Measurements from ENCODE around the gene SEC14L1.
A peak's percentile ranks its signal among the peaks of the same experiment; 100 is the strongest.

Gene SEC14L1

DNA sequence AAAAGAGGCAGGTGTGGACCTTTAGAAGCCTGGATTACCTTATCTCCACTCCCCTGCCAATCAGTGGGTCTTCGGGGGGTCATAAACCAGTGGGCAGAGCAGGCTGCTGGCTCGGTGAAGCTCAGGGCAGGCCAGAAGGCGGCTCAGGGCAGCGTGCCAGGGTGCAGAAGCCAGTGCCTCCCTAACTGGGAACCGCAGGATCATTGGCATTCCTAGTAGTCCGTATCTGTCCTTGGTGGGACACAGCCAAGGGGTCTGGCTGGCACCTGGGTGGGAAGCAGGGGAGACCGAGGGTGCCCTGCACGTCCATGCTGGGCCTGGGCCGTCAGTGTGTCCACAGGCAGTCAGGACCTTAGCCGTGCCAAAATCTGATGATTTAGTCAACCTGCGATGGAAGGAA, 76.8 kb downstream of the SEC14L1 start:
- no peak for DNase-seq

GRCh38 chr17:77218902-77219301, 78.1 kb downstream of the SEC14L1 start:
- DNase-seq: no peak

DNA sequence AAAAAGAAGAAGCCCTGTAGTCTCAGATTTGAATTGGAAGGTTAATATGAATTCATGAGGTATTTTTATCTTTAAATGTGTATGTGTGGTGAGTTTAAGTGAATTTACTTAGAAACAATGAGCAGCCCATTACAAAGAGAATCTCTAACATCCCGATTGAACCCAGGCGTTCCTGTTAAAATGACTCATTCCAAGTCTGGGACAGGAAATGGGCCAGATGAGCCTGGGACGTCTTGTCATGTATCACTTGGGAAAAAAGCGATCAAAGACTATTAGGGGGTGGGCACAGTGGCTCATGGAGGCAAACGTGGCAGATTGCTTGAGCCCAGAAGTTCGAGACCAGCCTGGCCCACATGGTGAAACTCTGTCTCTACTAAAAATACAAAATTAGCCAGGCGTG, 81.6 kb downstream of the SEC14L1 start:
- DNase-seq: no peak

GRCh38 chr17:77223642-77224420, 83.1 kb downstream of the SEC14L1 start:
- no peak for DNase-seq

- DNase-seq: no peak
Observed at GRCh38 chr17:77225265-77225664, 84.5 kb downstream of the SEC14L1 start.

DNA sequence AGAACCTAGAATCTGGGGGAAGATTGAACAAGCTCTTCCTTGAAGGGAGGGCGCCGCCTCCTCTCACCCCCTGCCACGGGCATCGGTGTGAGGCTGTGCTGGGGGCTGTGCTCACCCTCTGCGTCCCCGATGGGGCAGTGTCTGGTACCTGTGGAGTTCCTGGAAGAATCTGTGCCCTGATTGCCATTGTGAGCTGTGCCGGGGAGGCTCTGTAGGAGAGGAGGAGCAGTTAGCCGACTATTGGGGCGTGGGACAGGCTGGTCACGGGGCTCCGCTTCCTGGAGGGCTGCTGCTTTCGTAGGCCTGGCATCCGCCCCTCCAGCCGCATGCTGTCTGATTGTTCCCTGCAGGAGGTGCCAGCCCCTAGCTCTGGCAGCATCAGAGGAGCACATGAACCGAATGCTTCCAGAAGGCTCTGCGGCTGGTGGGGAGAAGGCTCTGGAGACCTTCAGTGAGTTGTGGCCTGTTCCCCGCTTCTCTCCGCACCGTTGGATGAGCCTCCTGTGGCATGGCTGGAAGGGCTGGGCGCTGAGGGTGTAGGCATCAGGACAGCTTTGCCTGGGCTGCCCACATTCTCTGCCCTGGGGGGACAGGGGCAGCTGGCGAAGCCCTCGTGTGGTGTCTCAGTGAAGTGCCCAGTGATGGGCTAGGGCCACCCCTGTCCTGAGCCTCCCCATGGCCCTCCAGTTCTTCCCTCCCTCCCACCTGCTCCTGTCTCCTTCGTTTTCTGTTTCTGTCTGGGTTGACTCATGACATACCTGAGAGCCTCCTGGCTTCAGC, 86.9 kb downstream of the SEC14L1 start:
- DNase-seq: no peak

DNA sequence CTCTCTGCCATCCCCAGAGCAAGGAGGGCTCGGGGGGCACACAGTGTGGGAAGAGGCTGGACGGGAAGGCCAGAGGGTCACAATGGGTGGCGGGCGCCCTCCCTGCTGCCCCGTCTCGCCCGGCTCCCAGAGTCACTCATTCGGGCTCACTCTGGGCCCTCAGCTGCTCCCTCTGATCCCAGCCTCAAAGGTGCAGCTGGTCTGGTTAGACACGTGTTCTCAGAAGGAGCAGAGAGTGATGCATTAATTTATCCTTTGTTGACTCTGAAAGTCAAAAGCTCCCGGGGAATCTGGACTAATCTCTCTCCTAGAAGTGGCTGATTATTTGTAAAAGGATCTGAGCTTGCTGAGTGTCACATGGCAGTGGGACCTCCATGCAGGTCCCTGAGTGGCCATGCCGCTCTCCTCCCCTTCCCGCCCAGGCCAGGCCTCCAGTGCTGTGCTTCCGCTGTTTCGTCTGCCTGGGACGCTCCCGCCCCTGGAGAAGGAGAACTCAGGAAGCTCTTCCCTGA, 87.5 kb downstream of the SEC14L1 start:
- peak; percentile 52 for DNase-seq

DNA sequence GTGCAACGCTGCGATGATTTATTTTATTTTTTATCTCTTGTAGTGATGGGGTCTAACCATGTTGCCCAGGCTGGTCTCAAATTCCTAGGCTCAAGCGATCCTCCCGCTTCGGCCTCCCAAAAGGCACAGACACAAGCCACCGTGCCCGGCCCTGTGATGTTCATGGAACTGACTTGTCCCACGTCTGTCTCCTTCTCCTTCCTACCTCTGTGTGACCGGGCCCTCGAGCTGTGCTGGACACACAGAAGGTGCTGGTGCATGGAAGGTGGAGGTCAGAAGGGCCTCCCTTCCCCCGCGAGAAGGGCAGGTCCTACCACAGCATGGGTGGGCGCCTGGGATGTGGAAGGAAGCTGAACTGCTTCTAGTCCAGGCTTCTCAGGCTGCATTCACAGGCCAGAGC, 88.0 kb downstream of the SEC14L1 start:
- no peak for DNase-seq

GRCh38 chr17:77229786-77230435, 89.1 kb downstream of the SEC14L1 start:
- DNase-seq: no peak

GRCh38 chr17:77230436-77230830, 89.7 kb downstream of the SEC14L1 start:
- DNase-seq: no peak

- no peak for DNase-seq
Observed at GRCh38 chr17:77231076-77231871, 90.5 kb downstream of the SEC14L1 start.

GRCh38 chr17:77233127-77233526, 92.4 kb downstream of the SEC14L1 start:
- DNase-seq: no peak

DNA sequence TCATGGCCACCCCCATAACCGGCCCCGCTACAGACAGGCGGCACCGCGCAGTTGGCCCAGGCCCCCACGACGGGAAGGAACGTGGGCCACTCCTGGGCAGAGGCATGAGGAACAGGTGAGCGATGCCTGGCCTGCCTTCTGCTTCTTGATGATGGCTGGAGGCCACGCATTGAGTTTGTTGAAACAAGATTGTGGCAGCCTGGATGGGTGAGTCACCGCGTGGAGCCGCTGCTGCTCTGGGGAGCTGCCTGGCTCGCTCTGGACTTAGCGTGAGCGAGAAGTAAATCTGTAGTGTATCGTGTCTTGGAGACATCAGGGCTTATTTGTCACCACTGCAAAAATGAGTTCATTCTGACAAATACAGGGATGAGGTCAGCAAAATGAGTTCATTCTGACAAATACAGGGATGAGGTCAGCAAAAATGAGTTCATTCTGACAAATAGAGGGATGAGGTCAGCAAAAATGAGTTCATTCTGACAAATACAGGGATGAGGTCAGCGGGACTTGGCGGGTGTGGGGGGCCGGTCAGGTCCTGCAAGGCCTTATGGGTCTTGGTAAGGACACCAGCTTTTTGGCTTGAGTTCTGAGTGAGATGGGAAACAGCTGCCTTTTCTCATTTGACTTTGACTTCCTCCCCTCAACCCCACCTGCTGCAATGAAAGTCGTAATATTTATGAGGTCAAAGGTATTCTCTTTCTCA, 93.0 kb downstream of the SEC14L1 start:
- no peak for DNase-seq

DNA sequence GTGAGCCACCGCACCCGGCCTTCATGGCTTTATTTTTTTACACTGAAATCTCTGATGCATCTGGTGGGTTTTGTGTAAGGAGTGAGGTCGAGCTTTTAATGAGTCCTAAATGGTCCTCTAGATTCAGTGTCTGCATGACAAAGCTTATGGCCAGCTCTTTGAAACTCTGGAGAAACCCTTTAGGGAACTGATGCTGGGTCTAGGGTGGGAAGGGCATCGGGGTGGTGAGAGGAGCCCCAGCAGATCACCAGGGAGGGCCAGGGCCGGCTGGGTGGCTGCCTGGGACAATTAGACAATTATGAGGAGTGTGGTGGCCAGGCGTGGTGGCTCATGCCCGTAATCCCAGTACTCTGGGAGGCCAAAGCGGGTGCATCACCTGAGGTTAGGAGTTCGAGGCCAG, 93.9 kb downstream of the SEC14L1 start:
- no peak for DNase-seq

GRCh38 chr17:77235370-77235941, 94.7 kb downstream of the SEC14L1 start:
- no peak for DNase-seq

DNA sequence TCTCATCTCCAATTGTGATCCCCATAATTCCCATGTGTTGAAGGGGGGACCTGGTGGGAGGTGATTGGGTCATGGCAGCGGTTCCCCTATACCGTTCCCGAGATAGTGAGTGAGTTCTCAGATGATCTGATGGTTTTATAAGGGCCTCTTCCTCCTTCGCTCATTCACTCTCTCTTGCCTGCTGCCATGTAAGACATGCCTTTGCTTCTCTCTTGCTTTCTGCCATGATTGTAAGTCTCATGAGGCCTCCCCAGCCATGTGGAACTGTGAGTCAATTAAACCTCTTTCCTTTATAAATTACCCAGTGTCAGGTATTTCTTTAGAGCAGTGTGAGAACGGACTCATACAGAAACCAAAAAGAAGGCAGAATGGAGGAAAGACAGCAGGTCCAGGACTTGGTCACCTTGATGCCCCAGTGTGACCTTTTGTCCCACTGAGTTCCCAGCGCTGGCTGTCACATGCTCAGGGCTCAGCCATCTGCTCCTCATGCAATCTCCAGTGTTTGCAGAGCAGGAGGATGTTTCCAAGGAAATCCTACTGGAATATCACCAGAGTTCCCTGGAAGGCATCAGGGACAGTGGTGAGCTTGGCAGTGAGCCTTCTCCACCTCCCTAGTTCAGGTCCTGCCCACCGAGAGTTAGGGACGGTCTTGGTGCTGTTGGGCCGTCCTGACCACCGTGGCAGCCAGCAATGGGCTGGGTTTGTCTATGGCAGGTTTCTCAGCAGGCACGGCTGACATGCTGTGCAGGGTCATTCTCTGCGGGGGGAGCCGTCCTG, 96.7 kb downstream of the SEC14L1 start:
- DNase-seq: no peak

GRCh38 chr17:77240976-77241375, 100.2 kb downstream of the SEC14L1 start:
- DNase-seq: no peak

DNA sequence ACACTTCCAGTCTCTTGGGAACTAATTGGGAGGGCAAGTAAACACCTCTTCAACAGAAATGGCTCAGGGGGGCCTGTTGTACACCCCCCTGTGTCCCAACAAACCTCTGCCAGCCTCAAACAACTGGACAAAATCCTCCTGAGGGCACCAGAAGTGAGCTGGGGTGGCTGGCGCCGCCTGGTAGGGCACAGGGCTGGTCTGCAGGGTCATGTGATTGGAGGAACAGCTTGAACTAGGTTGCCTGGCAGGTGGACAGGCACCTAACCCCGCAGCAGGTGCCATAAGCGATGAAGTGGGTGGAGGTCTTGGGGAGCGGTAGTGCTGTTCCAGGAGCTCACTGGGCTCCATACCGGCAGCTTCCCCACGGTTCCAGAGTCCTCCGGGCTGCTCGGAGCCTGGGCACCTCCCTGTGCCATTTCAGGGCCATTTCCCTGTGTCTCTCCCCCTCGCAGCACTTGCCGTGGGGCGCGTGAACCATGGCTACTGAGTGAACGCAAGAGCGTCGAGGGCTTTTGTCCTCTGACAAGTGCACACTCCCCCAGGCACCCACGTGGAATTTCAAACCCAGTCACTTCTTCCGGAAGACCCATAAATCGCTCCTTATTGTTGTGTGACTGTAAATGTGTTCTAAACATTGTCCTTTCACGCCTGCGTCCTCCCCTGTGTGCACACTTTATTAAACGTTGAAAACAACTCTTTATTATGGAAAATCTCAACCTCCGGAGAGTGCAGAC, 101.5 kb downstream of the SEC14L1 start:
- DNase-seq: no peak

GRCh38 chr17:77245162-77245926, 104.6 kb downstream of the SEC14L1 start:
- DNase-seq: no peak
